ENCODE results near the gene SOST.
"Not testable (repeated sequence)": the region's sequence is repeated elsewhere in the genome, so short reads cannot be mapped to it uniquely, and the experiment has no call there.

SOST gene

GRCh38 chr17:43758497-43759174 lies at the start of gene SOST:
TSS of gene SOST (minus strand) at chr17:43758791. CDS start at chr17:43758741, 50 bp downstream.
- no peak for DNase-seq

DNA sequence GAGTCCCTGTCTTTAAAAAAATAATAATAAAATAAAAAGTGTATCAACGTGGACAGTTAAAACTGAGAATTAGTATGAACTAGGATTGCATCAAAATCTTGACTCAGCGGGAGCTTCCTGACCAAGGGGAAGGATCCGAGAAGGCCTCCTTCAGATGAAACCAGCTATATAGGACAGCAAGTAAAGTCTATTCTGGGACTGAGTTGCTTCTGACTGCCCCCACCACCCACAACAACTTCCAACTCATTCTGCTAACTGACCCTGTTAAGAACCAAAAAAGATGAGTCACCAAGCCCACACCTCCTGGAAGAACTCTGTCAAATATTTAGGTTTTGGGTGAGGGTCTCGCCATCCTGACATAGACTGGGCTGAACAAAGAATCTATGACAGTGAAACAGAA lies 49.5 kb upstream of the SOST start:
- DNase-seq: no peak

DNA sequence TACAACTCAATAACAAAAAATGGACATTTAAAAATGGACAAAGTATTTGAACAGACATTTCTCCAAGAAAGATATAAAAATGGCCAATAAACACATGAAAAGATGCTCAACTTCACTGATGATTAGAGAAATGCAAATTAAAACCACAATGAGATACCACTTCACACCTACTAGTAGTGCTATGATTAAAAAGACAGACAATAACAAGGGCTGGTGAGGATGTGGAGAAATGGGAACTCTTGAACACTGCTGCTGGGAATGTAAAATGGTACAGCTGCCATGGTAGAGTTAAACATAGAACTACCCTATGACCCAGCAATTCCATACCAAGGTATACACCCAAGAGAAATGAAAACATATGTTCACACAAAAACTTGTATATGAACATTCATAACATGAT lies 46.5 kb upstream of the SOST start:
- DNase-seq: no peak

- no peak for DNase-seq
Measured at GRCh38 chr17:43803758-43804157, 45.2 kb upstream of the SOST start.

- DNase-seq: no peak
Measured at GRCh38 chr17:43801844-43802243, 43.3 kb upstream of the SOST start.

DNA sequence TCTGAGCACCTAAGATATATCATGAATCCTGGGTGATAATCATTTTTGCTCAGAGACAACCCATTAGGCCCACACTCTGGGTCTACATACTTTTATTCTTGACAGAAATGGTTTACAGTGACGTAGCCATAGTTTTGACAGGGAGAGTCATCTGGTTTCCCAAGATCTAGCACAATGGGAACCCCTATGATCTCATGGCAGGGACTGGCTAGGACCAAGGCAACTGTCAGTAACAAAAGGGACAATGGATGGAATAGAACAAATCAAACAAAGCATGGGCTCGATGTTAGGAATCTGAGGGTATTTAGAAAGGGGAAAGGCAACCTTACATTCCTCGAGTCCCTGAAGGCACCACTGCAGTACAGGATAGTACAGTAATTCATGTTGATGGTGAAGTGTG lies 42.1 kb upstream of the SOST start:
- DNase-seq: no peak

DNA sequence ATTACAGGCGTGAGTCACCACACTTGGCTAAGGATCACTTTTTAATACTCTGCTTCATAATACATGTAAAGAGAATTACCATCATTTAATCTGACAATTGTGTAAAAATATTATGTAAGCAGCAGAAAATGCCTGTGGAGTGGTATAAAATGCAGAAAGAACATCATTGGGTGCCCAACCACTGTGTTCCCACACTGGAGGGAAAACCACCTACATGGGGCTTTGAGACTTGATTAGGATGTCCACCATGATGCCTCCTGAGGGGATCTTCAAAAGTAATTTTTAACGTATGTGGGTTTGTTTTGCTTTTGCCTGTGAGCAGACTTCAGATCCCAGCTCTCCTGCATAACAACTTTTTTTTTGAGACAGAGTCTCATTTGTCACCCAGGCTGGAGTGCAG lies 40.5 kb upstream of the SOST start:
- no peak for DNase-seq

DNA sequence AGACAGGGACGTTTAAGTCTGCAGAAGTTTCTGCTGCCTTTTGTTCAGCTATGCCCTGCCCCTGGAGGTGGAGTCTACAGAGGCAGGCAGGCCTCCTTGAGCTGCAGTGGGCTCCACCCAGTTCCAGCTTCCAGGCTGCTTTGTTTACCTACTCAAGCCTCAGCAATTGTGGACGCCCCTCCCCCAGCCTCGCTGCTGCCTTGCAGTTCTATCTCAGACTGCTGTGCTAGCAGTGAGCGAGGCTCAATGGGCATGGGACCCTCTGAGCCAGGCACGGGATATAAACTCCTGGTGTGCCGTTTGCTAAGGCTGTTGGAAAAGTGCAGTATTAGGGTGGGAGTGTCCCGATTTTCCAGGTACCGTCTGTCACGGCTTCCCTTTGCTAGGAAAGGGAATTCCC lies 39.4 kb upstream of the SOST start:
- DNase-seq: not testable (repeated sequence)

DNA sequence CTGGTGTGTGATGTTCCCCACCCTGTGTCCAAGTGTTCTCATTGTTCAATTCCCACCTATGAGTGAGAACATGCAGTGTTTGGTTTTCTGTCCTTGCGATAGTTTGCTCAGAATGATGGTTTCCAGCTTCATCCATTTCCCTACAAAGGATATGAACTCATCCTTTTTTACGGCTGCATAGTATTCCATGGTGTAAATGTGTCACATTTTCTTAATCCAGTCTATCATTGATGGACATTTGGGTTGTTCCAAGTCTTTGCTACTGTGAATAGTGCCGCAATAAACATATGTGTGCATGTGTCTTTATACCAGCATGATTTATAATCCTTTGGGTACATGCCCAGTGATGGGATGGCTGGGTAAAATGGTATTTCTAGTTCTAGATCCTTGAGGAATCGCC lies 34.1 kb upstream of the SOST start:
- DNase-seq: not testable (repeated sequence)

DNA sequence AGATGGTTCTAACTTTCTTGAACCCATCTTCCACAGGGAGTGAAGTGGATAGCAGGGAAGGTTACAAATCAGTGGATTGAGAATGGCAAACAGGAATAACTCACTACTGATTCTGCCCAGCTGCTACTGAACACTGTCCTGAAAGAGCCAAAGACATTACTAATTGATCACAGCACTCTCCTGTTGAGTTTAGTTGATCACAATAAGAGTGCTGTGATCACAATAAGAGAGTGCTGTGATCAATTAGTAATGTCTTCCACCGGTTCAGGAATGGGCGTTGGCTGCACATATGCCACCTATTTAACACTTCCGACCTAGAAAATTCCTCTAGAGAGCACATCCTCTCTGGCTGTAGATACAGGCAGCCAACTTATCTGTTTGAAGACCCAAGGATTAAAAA lies 33.0 kb upstream of the SOST start:
- peak; percentile 86 for DNase-seq

- no peak for DNase-seq
Measured at GRCh38 chr17:43790311-43790940, 31.8 kb upstream of the SOST start.

- DNase-seq: no peak
Measured at GRCh38 chr17:43789482-43789881, 30.9 kb upstream of the SOST start.

- DNase-seq: no peak
Measured at GRCh38 chr17:43788540-43788939, 29.9 kb upstream of the SOST start.

DNA sequence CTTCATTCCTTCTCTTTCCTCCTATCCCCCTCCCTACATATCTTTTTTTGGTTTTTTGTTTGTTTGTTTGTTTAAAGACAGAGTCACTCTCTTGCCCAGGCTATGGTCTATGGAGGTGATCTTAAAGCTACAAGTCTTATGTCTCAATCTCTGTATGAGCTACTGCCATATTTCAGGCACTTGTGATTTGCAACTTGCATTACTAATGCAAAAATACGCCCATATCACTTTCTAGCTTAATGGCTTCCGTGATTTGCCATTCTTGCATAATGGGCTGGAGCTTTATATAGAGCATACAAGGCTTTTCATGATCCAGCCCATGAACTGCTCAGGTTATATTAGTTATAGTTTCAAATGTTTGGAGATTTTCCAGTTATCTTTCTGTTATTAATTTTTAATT lies 29.1 kb upstream of the SOST start:
- no peak for DNase-seq

DNA sequence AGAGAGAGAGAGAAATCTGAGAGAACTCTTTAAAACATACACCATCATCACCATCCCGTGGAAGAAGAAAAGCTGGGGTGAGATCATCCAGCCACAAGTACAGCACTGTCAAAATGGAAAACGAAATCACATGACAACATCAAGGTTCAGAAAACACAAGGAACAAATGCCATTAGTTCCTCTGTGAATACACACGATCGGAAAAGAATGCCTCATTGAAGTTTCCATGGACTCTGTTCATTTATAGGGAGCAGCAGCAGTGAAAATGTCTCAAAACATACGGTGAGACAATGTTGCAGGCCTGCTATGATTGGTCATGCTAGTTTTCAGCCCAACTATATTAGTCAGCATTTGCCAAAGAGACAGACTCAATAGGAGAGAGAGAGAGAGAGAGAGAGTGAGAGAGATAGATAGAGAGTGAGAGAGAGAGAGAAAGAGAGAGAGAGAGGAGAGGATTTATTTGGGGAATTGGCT lies 26.1 kb upstream of the SOST start:
- no peak for DNase-seq

GRCh38 chr17:43784068-43784467 lies 25.5 kb upstream of the SOST start:
- DNase-seq: no peak

- DNase-seq: no peak
Measured at GRCh38 chr17:43782913-43783680, 24.5 kb upstream of the SOST start.

- DNase-seq: no peak
Measured at GRCh38 chr17:43780135-43780534, 21.5 kb upstream of the SOST start, which contains the start of gene CFAP97D1. TSS of gene CFAP97D1 (plus strand) at chr17:43780435. CDS start at chr17:43780463, 28 bp downstream.

GRCh38 chr17:43779145-43780125 lies 20.8 kb upstream of the SOST start:
- no peak for DNase-seq

GRCh38 chr17:43778337-43779144 lies 19.9 kb upstream of the SOST start, which contains the start of gene DUSP3:
TSS of gene DUSP3 (minus strand) at chr17:43778977. CDS start at chr17:43778924, 53 bp downstream.
- peak; percentile 66 for DNase-seq

Measured in NCI-H2171 (cell line).